ENCODE measurements around the gene GNB1L. TPM values are rescaled to one million over a fixed set of nuclear protein-coding genes. Genes with fewer than 3 reads are reported as not detected.

Gene GNB1L
- total and polyA plus RNA-seq, 10 of the 15 experiments (the other 5 are each of a cell fraction or from before 2014, with no cell fraction given) = 0.21 to 19.4 (median 6.8) TPM

DNA sequence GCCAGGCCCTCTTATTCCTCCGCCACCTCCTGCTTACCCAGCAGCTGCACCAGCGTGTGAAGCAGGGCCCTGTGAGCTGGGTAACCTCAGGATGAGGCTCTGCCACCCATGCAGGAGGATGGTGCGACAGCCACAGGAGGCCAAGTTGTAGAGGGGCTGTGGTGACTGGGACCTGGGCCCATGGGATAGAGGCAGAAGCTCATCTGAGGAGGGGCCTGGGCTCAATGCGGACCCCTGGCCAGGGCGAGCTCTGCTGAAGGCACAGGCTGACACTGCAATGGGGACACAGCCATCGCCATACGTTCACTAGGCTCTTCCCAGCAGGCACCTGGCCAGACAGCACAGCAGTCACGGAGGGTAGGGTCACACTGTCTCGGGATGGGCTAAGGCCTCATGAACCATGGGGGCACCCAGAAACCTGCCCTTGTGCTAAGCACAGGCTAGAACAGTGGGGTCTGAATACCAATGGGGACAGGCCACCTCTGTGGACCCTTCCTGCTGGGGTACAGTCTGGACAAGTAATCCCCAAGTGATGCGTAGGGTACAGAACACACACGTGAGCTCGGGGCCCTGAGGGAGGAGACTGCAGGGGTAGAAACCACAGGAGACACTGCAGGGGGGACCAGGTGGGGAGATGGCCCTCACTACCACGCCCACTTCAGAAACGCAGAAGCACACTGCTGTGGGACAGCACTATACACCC is 35.3 kb downstream of the GNB1L start:
- DNase-seq (ENCODE audit: low read depth, low spot score) (no peak), FAIRE-seq (no peak), ATAC-seq (no peak)
- Histone ChIP-seq H3K27me3 (replicated peaks in 1 of 2; ENCODE audit: control insufficient read depth in 2 of 2, insufficient read depth in 2 of 2, low read length in 1 of 2) (no peaks in the 10 kb centered on the region), H3K36me3 (ENCODE audit: control insufficient read depth in 2 of 2, insufficient read depth in 2 of 2, low read length in 1 of 2) (no peaks in the 10 kb centered on the region; a peak in 1 of 4 replicates), H2AFZ (ENCODE audit: control insufficient read depth, low read depth, low read length) (no peak overlapping the region), H4K20me1 (ENCODE audit: control insufficient read depth, insufficient read depth) (no peaks in the 10 kb centered on the region), H3K9ac (ENCODE audit: control insufficient read depth, insufficient read depth, low read length) (no peak overlapping the region), H3K9me3 (replicated peaks; ENCODE audit: control insufficient read depth, insufficient read depth, low read length) (no peaks in the 10 kb centered on the region), H3K27ac (ENCODE audit: control insufficient read depth, insufficient read depth) (no peak overlapping the region), H3K4me1 (ENCODE audit: control insufficient read depth, insufficient read depth, low read length) (no peaks in the 10 kb centered on the region), H3K4me2 (ENCODE audit: control insufficient read depth, insufficient read depth) (no peak overlapping the region), H3K4me3 (no peak overlapping the region), H3K79me2 (ENCODE audit: control insufficient read depth, insufficient read depth, low read length) (no peaks in the 10 kb centered on the region)
- POLR2A ChIA-PET = no interaction called here
- RAD21 ChIA-PET (ENCODE audit: unreplicated experiment) = no interaction called here
- WGBS (ENCODE audit: insufficient coverage, insufficient replicate concordance, low lambda C conversion rate, missing lambda C conversion rate) = 89% methylated on average over 14 of the region's 14 CpGs
- TF ChIP-seq STAT1 (conservative IDR thresholded peaks at IDR 0.05) (no peak), POLR2AphosphoS5 (IDR thresholded peaks at IDR 0.05; ENCODE audit: low read length) (no peak), PRDM15 (CRISPR knock-in tag; IDR thresholded peaks at IDR 0.05) (no peak), MXI1 (IDR thresholded peaks at IDR 0.05; ENCODE audit: low read depth, low read length) (no peak), ZNF622 (IDR thresholded peaks at IDR 0.05) (no peak), BRCA1 (IDR thresholded peaks at IDR 0.05; ENCODE audit: low read depth, low read length) (no peak), POLR2A (IDR thresholded peaks at IDR 0.05; ENCODE audit: low read depth, low read length) (no peak), MTA3 (IDR thresholded peaks at IDR 0.05; ENCODE audit: borderline replicate concordance, low read length) (no peak), TCF12 (IDR thresholded peaks at IDR 0.05; ENCODE audit: low read depth, low read length) (no peak), KLF5 (IDR thresholded peaks at IDR 0.05; ENCODE audit: partially characterized antibody) (no peak), NRF1 (conservative IDR thresholded peaks at IDR 0.05; ENCODE audit: low read depth, low read length) (no peak), NR2C1 (IDR thresholded peaks at IDR 0.05) (no peak), RELB (IDR thresholded peaks at IDR 0.05; ENCODE audit: low read depth) (no peak), MAX (IDR thresholded peaks at IDR 0.05; ENCODE audit: low read depth, low read length) (no peak), NBN (IDR thresholded peaks at IDR 0.05) (no peak)
- SMC1A ChIA-PET (ENCODE audit: uncharacterized antibody, unreplicated experiment) = no interaction called here
- intact Hi-C loops (cut with micrococcal nuclease; ENCODE audit: unreplicated experiment) (no loop called here), in situ Hi-C loops (cut with MboI) (no loop called here)
- no TSS peak for BruUV-seq (replicated peaks)
- CTCF ChIA-PET = no interaction called here

All from GM12878 (cell line).